GM19395 (cell line): ENCODE measurements around the gene GM2A.
"Not testable (repeated sequence)": the region's sequence is repeated elsewhere in the genome, so short reads cannot be mapped to it uniquely, and the experiment has no call there.

ENCODE experiments used
- ATAC-seq: cut with Tn5 transposase; IDR thresholded peaks from one replicate; pipeline ENCODE4 v1.9.1; 2021; ENCODE audit warnings: mild to moderate bottlenecking, moderate library complexity; ENCODE audit not compliant: unreplicated experiment

Gene GM2A

GRCh38 chr5:151284392-151284967 is 31.5 kb downstream of the GM2A start:
- no peak for ATAC-seq

- no peak for ATAC-seq
Observed at GRCh38 chr5:151285683-151286082, 32.7 kb downstream of the GM2A start.

DNA sequence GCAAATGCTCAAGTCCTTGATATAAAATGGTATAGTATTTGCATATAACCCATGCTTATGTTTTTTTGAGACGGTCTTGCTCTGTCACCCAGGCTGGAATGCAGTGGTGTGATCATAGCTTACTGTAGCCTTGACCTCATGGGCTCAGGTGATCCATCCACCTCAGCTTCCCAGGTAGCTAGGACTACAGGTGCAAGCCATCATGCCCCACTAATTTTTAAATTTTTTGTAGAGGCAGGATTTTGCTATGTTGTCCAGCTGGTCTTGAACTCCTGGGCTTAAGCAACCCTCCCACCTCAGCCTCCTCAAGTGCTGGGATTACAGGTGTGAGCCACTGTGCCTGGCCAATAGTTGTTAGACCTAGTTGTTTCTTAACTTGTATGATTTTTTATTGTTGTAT is 33.3 kb downstream of the GM2A start:
- no peak for ATAC-seq

DNA sequence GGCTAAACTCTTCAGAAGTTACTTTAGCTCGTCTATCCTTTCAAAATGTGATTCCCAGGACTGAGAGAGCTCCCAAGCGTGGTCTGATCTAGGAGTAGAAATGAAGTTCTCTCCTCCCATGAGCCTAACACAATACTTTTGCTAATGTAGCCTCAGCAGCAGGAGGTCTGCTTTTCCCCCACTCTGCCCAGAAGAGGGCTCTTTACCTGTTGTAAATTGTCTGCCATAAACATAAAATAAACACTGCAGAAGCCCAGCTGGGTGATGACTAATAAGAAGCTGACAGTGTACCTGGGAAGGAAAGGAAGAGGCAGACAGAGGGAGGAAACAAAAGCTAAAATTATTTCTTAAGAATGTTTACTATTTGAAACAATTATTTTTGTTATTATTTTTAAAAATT is 35.2 kb downstream of the GM2A start:
- ATAC-seq, result no peak

- ATAC-seq, result no peak
Observed at GRCh38 chr5:151293624-151294023, 40.6 kb downstream of the GM2A start.

DNA sequence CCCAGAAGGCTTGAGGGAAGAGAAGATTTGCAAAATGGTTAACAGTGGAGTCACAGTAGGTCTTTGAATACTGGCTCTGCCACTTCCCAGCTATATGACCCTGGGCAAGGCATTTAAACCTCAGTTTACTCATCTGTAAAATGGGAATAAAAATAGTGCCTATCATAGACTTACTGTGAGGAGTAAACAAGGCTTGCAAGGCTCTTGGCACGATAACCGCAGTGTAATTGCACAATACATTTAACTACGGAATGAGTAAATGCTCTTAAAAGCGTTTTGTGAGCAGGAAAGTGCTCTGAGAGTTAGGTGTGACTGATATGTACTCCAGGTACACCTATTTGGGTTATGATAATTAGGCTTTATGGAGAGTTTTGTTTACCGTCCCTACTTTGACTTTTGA is 42.2 kb downstream of the GM2A start:
- no peak for ATAC-seq

GRCh38 chr5:151295791-151296477 is 42.9 kb downstream of the GM2A start:
- no peak for ATAC-seq

DNA sequence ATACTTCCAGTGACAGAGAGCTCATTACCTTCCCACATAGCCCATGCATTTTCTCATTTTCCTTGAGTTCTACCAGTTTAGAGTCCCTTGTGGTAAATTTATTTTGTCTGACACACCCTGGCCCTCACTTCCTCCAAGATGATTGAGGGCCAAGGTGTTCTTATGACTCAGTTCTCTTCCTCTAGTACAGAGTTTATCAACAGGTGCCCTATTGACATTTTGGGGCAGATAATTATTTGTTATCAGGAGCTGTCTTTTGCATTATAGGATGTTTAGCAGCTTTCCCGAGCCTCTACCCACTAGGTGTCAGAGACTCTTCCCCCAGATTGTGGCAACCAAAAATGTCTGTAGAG is 43.5 kb downstream of the GM2A start:
- ATAC-seq, result no peak

DNA sequence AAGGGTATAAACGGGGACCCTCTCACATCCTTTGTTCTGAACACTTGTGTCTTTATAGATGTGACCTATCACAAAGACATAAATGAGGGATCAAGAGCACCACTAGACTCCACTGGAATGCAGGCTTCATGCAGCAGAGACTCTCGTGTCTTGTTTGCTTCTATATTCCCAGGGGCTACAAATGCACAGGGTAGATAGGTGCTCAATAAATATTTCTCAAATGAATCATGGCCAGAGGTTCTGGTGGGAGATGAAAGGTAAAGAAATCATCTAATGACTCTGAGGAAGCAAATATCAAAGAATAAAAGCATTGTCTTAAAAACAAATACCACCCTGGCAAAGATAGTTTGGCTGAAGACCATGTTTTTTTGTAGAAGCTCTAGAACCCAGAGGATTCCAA is 44.0 kb downstream of the GM2A start:
- ATAC-seq, result no peak

- ATAC-seq, result no peak
Observed at GRCh38 chr5:151298063-151298855, 45.3 kb downstream of the GM2A start.

- ATAC-seq, result no peak
Observed at GRCh38 chr5:151303666-151304065, 50.7 kb downstream of the GM2A start, which contains the start of gene SLC36A3. Gene SLC36A3 (minus strand): TSS chr5:151303766. CDS start chr5:151303354, 412 bp downstream.

DNA sequence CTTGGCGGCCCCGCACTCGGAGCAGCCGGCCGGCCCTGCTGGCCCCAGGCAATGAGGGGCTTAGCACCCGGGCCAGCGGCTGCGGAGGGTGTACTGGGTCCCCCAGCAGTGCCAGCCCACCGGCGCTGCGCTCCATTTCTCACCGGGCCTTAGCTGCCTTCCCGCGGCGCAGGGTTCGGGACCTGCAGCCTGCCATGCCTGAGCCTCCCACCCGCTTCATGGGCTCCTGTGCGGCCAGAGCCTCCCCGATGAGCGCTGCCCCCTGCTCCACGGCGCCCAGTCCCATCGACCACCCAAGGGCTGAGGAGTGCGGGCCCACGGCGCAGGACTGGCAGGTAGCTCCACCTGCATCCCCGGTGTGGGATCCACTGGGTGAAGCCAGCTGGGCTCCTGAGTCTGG is 56.3 kb downstream of the GM2A start:
- ATAC-seq, result not testable (repeated sequence)

DNA sequence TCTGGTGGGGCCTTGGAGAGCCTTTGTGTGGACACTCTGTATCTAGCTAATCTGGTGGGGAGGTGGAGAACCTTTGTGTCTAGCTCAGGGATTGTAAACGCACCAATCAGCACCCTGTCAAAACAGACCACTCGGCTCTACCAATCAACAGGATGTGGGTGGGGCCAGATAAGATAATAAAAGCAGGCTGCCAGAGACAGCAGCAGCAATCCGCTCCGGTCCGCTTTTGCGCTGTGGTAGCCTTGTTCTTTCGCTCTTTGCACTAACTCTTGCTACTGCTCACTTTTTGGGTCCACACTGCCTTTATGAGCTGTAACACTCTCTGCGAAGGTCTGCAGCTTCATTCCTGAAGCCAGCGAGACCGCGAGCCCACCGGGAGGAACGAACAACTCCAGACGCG is 56.8 kb downstream of the GM2A start:
- not testable (repeated sequence) for ATAC-seq

DNA sequence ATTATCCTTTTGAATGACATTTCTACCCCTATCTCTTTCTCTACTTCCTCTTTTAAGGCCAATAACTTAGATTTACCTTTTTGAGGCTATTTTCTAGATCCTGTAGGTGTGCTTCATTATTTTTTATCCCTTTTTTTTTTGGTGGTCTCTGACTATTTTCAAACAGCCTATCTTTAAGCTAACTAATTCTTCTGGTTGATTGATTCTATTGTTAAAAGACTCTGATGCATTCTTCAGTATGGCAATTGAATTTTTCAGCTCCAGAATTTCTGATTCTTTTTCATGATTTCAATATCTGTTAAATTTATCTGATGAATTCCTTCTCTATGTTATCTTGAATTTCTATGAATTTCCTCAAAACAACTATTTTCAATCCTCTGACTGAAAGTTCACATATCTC is 57.9 kb downstream of the GM2A start:
- ATAC-seq, result no peak

DNA sequence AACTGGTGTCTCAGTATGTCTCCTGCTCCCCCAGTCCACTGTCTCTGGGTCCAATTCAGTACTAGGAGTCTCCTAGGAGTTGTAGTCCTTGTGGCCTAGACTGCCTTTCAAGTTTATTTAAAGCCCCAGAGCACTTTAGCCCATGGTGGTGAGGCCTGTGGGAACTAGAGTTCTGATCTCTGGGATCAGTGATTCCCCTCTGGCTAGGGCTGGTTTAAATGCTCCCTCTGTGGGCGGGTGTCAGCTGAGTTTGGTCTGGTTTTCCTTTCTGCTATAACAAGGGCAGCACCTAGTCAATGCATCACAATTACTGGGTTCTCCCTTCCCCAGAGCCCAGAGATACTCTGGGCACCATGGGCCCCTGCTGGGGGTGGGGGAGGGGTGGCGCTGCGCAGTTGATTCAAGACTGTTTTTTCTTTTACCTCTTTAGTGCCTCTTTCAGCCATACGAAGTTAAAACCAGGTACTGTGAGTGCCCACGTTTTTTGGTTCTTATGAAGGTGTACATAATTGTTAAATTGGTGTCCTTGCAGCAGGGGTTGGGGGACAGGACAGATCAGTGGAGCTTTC is 59.9 kb downstream of the GM2A start:
- ATAC-seq, result no peak

DNA sequence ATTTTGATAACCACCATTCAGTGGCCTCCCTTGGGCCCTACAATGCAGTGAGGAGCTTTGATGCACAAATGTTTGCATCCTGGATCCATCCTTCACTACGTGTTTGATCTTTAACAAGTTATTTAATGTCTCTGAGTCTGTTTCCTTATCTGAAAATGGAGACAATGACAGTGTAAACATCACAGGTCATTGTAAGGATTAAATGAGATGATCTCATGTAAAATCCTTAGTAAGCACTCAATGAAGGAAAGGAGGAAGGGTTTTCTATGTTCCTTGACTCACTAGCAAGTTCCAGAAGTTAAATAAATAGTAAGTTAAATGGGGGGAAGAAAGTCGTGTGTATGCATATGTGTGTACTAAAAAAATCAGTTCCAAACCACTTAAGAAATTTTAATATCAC is 60.4 kb downstream of the GM2A start:
- ATAC-seq, result no peak

DNA sequence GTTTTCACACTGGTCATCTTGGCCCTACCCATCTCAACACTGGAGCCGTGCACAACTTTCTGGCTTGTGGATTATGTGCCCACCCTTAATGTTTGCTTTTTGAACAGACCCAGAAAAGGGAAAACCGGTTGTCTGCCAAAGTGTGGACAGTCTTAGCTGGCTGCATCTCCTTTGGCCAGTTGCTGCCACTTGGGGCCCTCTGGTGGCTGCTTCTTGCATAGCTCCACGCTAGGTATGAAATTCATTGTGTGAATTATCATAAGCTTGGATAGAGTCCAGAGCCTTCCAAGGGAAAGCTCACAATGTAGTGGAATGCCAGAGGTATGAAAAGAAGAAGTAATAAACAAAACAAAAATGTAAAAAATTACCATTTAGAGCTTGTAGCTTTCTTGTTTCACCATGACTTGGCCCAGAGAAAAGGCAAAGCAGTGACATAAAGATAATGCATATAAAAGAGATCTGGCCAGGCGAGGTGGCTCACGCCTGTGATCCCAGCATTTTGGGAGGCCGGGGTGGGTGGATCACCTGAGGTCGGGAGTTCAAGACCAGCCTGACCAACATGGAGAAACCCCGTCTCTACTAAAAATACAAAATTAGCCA is 63.1 kb downstream of the GM2A start:
- peak; percentile 80 for ATAC-seq

- no peak for ATAC-seq
Observed at GRCh38 chr5:151317871-151318270, 64.9 kb downstream of the GM2A start.

DNA sequence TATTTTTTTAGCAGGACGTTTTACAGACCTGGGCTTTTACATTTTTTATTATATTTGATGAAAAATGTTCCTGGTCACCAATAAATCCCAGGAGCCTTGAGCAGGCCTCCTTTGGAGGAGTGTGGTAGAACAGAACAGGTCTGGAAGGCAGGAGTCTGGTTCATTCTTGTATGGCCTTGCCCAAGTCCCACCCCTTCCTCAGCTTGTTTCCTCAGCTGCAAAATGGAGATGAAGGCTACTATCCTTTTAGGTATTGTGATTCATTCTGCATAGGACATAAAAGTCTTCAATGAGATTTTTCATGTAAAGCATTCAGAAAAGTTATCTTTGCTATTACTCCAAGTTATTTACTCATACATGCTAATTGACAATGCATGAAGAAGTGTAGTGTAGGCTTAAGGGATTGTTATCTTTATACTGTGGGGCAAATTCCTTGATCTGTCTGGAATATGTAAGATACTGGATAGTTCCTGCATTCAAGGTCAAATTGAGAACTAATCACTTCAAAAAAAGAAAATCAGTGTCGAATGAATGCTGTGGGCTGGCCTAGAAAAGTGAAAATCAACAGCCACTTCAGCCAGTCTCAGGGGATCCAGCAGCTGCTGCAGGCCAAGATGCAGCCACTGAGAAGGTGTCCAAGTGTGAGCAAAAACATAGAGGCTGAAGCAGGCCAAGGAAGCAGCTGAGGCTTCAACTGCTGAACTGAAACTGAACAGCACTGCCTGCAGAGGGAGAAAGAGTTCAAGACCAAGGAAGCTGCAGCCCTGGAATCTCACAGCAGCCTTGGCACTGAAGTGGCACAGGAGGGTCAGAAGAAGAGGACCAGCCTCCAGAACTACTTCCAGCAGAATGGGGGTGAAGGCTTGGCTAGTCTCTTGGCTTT is 66.1 kb downstream of the GM2A start:
- peak; percentile 69 for ATAC-seq
